Trophoblast cell (in vitro differentiated cells and primary cell): ENCODE measurements around the gene CLASP1.

Source experiments
- DNase-seq, 2 donors: peaks; one replicate each; pipeline ENCODE4 v3.0.0-alpha.2; 2016
- H2AFZ ChIP-seq: 2 replicates; pipeline ENCODE4 v1.6.1; 2013; ENCODE audit warnings: low read length, moderate library complexity, mild to moderate bottlenecking; ENCODE audit not compliant: insufficient read depth, poor library complexity
- H2AK5ac ChIP-seq: 2 replicates; pipeline ENCODE4 v1.6.1; 2013; ENCODE audit warnings: mild to moderate bottlenecking, low read length
- H2BK120ac ChIP-seq: 2 replicates; pipeline ENCODE4 v1.6.1; 2013; ENCODE audit warnings: low read length, mild to moderate bottlenecking, moderate library complexity; ENCODE audit not compliant: insufficient read depth, poor library complexity
- H2BK12ac ChIP-seq: 2 replicates; pipeline ENCODE4 v1.6.1; 2013; ENCODE audit warnings: mild to moderate bottlenecking, low read length, moderate library complexity
- H2BK5ac ChIP-seq: 2 replicates; pipeline ENCODE4 v1.6.1; 2013; ENCODE audit warnings: low read length, low read depth, moderate library complexity, mild to moderate bottlenecking; ENCODE audit not compliant: poor library complexity
- H3K14ac ChIP-seq: 2 replicates; pipeline ENCODE4 v1.6.1; 2013; ENCODE audit warnings: mild to moderate bottlenecking, low read length
- H3K18ac ChIP-seq: 2 replicates; pipeline ENCODE4 v1.6.1; 2013; ENCODE audit warnings: mild to moderate bottlenecking, low read length
- H3K23ac ChIP-seq: 2 replicates; pipeline ENCODE4 v1.6.1; 2013; ENCODE audit warnings: low read length
- H3K27ac ChIP-seq: 2 replicates; pipeline ENCODE4 v1.5.1; 2013; ENCODE audit warnings: low read depth, mild to moderate bottlenecking, inconsistent platforms, low read length, moderate library complexity
- H3K27me3 ChIP-seq: 2 replicates; pipeline ENCODE4 v1.6.1; 2013; ENCODE audit warnings: inconsistent platforms, mild to moderate bottlenecking, low read length, moderate library complexity; ENCODE audit not compliant: insufficient read depth
- H3K36me3 ChIP-seq, 2 experiments: 1 replicate in 1 of 2; 2 replicates in 1 of 2; pipeline ENCODE4 v1.6.1; 2013; ENCODE audit warnings: low read length in 2 of 2, mild to moderate bottlenecking in 2 of 2, moderate library complexity in 1 of 2; ENCODE audit not compliant: insufficient read depth in 2 of 2, control insufficient read depth in 1 of 2
- H3K4ac ChIP-seq: 2 replicates; pipeline ENCODE4 v1.6.1; 2013; ENCODE audit warnings: low read depth, mild to moderate bottlenecking, low read length, moderate library complexity
- H3K4me1 ChIP-seq, 2 experiments: 1 replicate in 1 of 2; 2 replicates in 1 of 2; pipeline ENCODE4 v1.6.1; 2013; ENCODE audit warnings: low read length in 2 of 2, mild to moderate bottlenecking in 2 of 2, moderate library complexity in 1 of 2; ENCODE audit not compliant: insufficient read depth in 2 of 2, control insufficient read depth in 1 of 2
- H3K4me2 ChIP-seq: 2 replicates; pipeline ENCODE4 v1.6.1; 2013; ENCODE audit warnings: inconsistent platforms, mild to moderate bottlenecking, low read length, moderate library complexity
- H3K4me3 ChIP-seq: 2 replicates; pipeline ENCODE4 v1.5.1; 2013; ENCODE audit warnings: mild to moderate bottlenecking, low read depth, low read length, inconsistent platforms
- H3K79me1 ChIP-seq: one replicate; pipeline ENCODE4 v1.6.1; 2013; ENCODE audit warnings: low read length
- H3K79me2 ChIP-seq: 2 replicates; pipeline ENCODE4 v1.6.1; 2013; ENCODE audit warnings: low read length, mild to moderate bottlenecking; ENCODE audit not compliant: control insufficient read depth, insufficient read depth, poor library complexity
- H3K9ac ChIP-seq: 2 replicates; pipeline ENCODE4 v1.6.1; 2013; ENCODE audit warnings: mild to moderate bottlenecking, low read length
- H3K9me3 ChIP-seq: 2 replicates; pipeline ENCODE4 v1.6.1; 2013; ENCODE audit warnings: low read depth, mild to moderate bottlenecking, control low read depth, inconsistent platforms, low read length; ENCODE audit not compliant: insufficient read depth
- H4K12ac ChIP-seq: 2 replicates; pipeline ENCODE4 v1.6.1; 2013; ENCODE audit warnings: low read depth, mild to moderate bottlenecking, low read length, moderate library complexity
- H4K8ac ChIP-seq: 2 replicates; pipeline ENCODE4 v1.6.1; 2013; ENCODE audit warnings: low read depth, mild to moderate bottlenecking, low read length, moderate library complexity
- H4K91ac ChIP-seq: one replicate; pipeline ENCODE4 v1.6.1; 2013; ENCODE audit warnings: low read depth, mild to moderate bottlenecking, low read length, moderate library complexity
- WGBS: extraction: QIAGEN DNeasy Blood & Tissue Kit; methylation state at CpG from one replicate; pipeline ENCODE4 v1.1.7; 2013; ENCODE audit warnings: missing lambda C conversion rate; ENCODE audit not compliant: insufficient read length, insufficient coverage; ENCODE audit errors: extremely low coverage; 5-methylcytosine and 5-hydroxymethylcytosine counted together

Gene CLASP1

GRCh38 chr2:121348128-121348740 is 301.0 kb downstream of the CLASP1 start:
- Histone ChIP-seq H2BK12ac (no peak overlapping the region), H3K27me3 (no peaks in the 10 kb centered on the region), H3K4me2 (no peak overlapping the region), H3K9ac (no peak overlapping the region), H4K12ac (no peak overlapping the region), H3K36me3 (peaks cover 49 to 62% of the 10 kb centered on the region in 2 experiments), H3K4me1 (no peaks in the 10 kb centered on the region), H3K27ac (no peak overlapping the region), H3K79me2 (no peaks in the 10 kb centered on the region), H3K4ac (no peak overlapping the region), H2AK5ac (no peak overlapping the region), H4K8ac (no peak overlapping the region), H3K14ac (no peak overlapping the region), H3K18ac (no peak overlapping the region), H2BK5ac (no peak overlapping the region), H3K4me3 (no peak overlapping the region), H3K23ac (no peak overlapping the region), H3K9me3 (peaks cover 2% of the 10 kb centered on the region), H4K91ac (no peak overlapping the region), H2AFZ (no peak overlapping the region), H3K79me1 (no peaks in the 10 kb centered on the region), H2BK120ac (no peak overlapping the region)
- DNase-seq, result no peak
- WGBS, result no CpG with 5 or more reads among the region's 15 CpGs

- H3K36me3 ChIP-seq, result peaks cover 44 to 57% of the 10 kb centered on the region in 2 experiments
- no peak overlapping the region for H4K8ac ChIP-seq
- no CpG with 5 or more reads among the region's 8 CpGs for WGBS
- H2AK5ac ChIP-seq, result no peak overlapping the region
- peak in 1 of 2 donors; percentile 37 for DNase-seq
- no peak overlapping the region for H3K14ac ChIP-seq
- H4K91ac ChIP-seq, result no peak overlapping the region
- H3K79me2 ChIP-seq, result no peaks in the 10 kb centered on the region
- no peak overlapping the region for H2BK120ac ChIP-seq
- no peak overlapping the region for H3K4me2 ChIP-seq
- no peak overlapping the region for H3K23ac ChIP-seq
- no peak overlapping the region for H3K4ac ChIP-seq
- H2AFZ ChIP-seq, result no peak overlapping the region
- no peaks in the 10 kb centered on the region for H3K79me1 ChIP-seq
- H2BK12ac ChIP-seq, result no peak overlapping the region
- peaks cover 2% of the 10 kb centered on the region for H3K9me3 ChIP-seq
- no peak overlapping the region for H3K9ac ChIP-seq
- no peak overlapping the region for H3K4me3 ChIP-seq
- no peak overlapping the region for H4K12ac ChIP-seq
- no peaks in the 10 kb centered on the region for H3K27me3 ChIP-seq
- H3K27ac ChIP-seq, result no peak overlapping the region
- H3K18ac ChIP-seq, result no peak overlapping the region
- H2BK5ac ChIP-seq, result no peak overlapping the region
- no peaks in the 10 kb centered on the region for H3K4me1 ChIP-seq
These were observed 302.4 kb downstream of the CLASP1 start for GRCh38 chr2:121346859-121347258.

DNA sequence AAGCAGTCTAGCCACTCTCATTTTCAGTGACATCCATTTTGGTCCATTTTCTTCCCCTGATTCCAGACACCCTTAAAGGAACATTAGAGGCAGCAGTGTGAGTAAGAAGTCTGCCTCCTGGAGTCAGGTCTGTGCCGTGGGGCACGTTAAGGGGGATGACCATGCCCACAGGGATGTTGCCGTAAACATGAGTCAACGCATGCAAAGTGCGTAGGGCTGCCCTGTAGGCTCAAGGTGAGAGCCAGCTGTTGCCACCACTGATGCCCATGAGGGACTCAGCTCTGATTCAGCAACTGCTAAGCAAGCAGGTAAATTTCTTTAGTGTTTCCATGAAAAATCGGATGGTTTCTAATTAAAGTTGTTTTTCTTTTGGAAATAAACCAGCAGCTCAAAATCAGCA is 302.9 kb downstream of the CLASP1 start:
- Histone ChIP-seq H2BK120ac (no peak overlapping the region), H3K79me2 (no peaks in the 10 kb centered on the region), H3K79me1 (no peaks in the 10 kb centered on the region), H4K8ac (no peak overlapping the region), H2AK5ac (no peak overlapping the region), H3K23ac (no peak overlapping the region), H3K36me3 (peaks cover 39 to 52% of the 10 kb centered on the region in 2 experiments), H3K4me1 (no peaks in the 10 kb centered on the region), H2AFZ (no peak overlapping the region), H3K4me3 (no peak overlapping the region), H2BK12ac (no peak overlapping the region), H3K9ac (no peak overlapping the region), H3K18ac (no peak overlapping the region), H3K27me3 (no peaks in the 10 kb centered on the region), H2BK5ac (no peak overlapping the region), H3K9me3 (peaks cover 2% of the 10 kb centered on the region), H3K14ac (no peak overlapping the region), H3K27ac (no peak overlapping the region), H4K12ac (no peak overlapping the region), H3K4ac (no peak overlapping the region), H3K4me2 (no peak overlapping the region), H4K91ac (no peak overlapping the region)
- WGBS, result no CpG with 5 or more reads among the region's 6 CpGs
- DNase-seq, result peak; percentile 77 to 84

- Histone ChIP-seq H3K23ac (no peak overlapping the region), H2AK5ac (no peak overlapping the region), H3K79me1 (no peaks in the 10 kb centered on the region), H2BK5ac (no peak overlapping the region), H2BK12ac (no peak overlapping the region), H3K9ac (no peak overlapping the region), H3K4me3 (no peak overlapping the region), H4K12ac (no peak overlapping the region), H3K4me1 (no peaks in the 10 kb centered on the region), H3K9me3 (peaks cover 2% of the 10 kb centered on the region), H2AFZ (no peak overlapping the region), H3K27me3 (no peaks in the 10 kb centered on the region), H2BK120ac (no peak overlapping the region), H3K4me2 (no peak overlapping the region), H4K91ac (no peak overlapping the region), H3K14ac (no peak overlapping the region), H3K27ac (no peak overlapping the region), H3K4ac (no peak overlapping the region), H3K79me2 (no peaks in the 10 kb centered on the region), H3K36me3 (peaks cover 39 to 51% of the 10 kb centered on the region in 2 experiments), H4K8ac (no peak overlapping the region), H3K18ac (no peak overlapping the region)
- WGBS, result no CpG with 5 or more reads among the region's 3 CpGs
- no peak for DNase-seq
These were observed 303.4 kb downstream of the CLASP1 start for GRCh38 chr2:121345887-121346286.
